Islet precursor cell (in vitro differentiated cells): ENCODE results near the gene RHEX.

Source experiments
- DNase-seq: peaks from one replicate; pipeline ENCODE4 v3.0.0-alpha.2; 2018

RHEX gene, protein sequence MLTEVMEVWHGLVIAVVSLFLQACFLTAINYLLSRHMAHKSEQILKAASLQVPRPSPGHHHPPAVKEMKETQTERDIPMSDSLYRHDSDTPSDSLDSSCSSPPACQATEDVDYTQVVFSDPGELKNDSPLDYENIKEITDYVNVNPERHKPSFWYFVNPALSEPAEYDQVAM

DNA sequence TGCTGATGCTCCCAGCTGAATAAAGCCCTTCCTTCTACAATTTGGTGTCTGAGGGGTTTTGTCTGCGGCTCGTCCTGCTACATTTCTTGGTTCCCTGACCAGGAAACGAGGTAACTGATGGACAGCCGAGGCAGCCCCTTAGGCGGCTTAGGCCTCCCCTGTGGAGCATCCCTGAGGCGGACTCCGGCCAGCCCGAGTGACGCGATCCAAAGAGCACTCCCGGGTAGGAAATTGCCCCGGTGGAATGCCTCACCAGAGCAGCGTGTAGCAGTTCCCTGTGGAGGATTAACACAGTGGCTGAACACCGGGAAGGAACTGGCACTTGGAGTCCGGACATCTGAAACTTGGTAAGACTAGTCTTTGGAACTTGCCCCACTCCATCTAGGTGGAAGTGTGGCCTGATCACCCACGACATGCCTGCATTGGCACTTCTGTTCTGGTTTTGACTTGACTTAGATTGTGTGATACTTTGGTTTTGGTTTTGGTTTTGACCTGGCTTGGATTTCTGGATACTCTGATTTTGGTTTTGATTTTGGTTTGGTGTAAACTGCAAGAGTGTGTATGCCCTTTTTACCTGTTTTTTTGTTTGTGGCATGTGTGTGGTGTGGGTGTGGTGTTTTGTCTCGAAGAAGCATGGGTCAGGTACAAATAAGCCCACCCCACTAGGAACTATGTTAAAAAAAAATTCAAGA is at the start of gene RHEX:
RHEX (plus strand) TSS at position 255 of the 692 bp plus-strand sequence. CDS start 44,656 bp downstream, outside the sequence.
- DNase-seq, result peak; percentile 52

DNA sequence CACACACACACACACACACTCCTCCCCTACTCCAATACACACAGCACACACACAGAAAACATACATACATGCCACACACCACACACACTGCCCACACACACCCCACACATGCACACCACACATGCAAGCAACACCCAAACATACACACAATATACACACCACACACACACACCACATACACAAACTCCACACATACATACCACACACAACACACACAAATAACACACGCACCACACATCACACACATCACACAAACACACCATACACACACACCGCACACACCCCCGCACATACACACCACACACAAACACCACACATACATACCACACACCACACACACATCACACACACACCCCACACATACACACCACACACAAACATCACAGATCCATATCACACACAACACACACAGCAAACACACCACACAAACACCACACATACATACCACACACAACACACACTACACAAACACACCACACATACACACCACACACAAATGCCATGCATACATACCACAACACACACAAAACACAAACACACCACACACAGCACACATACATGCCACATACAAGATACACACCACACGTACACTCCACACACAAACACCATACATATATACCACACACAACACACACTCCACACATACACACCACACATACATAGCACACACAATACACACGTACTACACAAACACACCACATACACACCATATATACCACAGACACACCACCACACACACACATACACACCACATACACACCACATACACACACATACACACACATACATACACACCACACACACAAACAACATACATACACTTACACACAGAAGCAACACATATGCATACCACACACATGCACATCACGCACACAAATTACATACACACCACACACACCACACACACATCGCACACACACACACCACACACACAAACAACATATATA is 48.8 kb upstream of the RHEX start:
- DNase-seq, result peak; percentile 13

DNA sequence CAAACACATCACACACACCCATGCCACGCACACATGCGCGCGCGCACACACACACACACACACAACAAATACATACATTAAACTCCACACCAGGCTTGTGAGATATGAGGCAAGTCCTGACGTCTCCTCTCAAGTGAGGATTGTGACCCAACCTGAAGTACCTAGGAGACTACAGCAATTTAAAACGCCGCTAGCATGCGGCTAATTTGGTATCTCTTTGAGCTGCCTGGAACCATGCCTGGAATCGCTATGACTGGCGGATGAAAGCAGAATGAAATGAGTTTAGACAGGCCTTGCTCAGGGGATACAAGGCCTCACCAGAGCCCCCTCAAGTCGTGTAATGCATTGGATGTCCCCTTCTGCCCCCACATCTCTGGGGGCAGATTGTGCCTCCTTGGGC is 48.1 kb upstream of the RHEX start:
- DNase-seq, result peak; percentile 43

DNA sequence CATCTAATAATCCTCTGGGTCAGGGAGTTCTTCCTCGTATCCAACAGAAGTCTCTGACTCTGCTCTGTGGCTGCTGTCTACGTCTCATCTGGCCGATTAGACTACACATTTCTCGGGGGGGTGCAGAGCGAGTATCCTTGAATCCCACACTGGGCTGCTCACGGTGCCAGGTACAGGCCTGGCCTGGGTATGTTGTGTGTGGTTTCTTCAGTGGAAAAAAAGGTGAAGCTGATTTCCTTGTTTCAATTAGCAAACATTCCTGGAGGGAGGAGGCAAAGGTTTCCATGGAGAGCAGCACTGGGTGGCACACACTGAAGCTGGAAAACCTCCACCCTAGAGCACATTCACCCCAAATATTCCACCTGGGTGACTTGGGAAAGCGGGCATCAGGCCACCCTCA is 47.7 kb upstream of the RHEX start:
- peak; percentile 47 for DNase-seq

DNA sequence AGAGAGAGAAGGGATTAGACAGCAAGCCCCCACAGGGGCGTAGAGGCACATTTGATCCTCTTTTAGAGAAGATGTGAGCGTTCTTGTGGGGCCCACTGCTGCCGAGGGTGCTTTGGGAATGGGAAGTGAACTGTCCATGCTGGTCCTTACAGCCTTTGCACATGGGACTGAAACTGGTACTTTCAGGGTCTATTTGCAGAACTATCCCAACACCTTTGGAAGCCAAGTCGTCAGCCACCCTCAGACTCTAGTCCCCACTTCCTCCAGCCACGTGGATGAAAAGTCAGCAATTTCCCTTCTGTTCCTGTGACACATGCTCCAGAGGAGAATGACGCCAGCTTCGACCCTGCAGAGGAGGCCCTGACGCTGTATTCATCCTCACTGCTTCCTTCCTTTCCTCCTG is 47.2 kb upstream of the RHEX start:
- peak; percentile 33 for DNase-seq

DNA sequence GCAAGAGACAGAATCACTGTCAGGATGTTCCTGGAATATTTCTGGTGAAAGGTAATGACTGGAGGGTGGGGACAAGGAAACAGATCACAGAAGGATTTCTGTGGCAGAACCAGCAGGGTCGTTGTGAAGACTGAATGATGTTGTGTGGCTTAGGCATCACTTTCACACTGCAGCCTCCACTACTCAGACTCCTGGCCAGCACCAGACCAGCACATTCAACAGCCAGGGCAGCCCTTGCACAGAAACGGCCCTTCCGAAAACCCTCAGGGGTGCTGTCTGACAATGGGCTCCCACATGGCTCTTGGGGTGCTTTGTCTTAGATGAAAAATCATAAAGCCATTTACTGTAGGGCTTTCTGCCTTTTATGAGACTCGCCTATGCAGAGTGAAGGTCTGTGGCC is 46.0 kb upstream of the RHEX start:
- peak; percentile 56 for DNase-seq

DNA sequence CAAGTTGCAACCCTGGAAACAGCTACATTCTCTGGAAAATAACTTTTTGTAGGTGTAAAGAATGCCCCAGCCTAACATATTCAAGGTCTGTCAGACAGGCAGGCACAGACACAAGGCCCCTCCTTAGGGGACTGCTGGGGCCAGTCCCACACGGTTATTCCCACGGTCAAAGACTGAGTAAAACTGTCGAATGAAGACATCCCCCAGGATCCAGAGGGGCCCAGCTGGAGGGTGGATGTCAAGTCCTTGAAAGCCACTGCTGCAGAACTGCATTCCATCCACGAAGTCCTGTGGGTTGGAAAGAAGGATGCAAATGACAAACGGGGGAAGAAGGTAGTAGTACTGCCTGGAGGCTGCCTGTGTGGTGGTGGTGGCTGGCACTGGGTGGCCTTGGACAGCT is 42.9 kb upstream of the RHEX start:
- peak; percentile 83 for DNase-seq

DNA sequence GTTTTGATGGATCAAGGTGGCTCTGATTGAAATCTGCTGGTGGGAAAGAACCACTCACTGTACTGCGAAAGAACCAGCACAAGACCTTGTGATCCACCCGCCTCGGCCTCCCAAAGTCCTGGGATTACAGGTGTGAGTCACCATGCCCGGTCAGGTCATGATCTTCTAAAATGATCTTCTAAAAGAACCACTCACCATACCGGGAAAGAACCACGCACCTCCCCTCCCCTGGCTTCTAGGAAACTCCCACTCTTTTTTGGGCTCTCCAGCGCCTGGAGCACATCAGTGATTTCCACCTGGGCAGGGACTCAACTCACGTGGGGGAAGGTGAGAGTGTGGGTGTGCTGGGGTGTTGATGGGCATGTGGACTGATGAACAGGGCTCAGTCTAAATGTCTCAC is 41.9 kb upstream of the RHEX start:
- DNase-seq, result no peak

DNA sequence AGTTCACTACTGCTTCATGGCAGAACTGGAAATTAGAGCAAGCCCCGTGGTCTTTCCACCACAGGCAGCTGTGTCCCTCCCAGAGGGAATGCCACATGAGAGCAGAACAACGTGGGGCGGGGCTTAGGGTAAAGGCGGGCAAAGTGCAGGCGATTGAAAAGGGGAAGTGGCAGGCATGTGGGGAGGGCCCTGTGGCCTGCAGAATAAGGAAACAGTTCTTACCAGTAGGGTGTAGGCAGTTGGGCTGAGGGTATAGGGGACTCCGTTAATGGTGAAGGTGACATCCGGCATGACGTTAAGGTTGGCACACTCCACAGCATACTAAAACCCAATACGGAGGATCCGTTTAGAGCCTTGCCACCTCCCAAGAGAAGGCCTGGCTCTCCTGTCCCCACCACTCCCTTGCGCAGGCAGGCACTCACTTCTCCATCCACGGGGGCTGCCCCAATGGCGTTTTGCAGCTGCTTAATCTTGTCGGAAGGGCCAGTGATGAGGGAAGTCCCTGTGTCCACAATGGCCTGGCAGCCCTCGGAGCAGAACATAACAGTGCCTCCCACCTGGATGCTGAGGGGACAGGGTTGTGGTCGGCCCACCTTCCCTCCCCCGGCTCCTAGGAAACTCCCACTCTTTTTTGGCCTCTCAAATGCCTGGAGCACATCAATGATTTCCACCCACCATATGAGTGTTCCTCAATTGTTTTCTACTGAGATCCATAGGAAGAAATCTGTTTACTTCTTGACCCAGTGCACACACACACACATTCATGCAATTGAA is 40.7 kb upstream of the RHEX start:
- peak; percentile 50 for DNase-seq

DNA sequence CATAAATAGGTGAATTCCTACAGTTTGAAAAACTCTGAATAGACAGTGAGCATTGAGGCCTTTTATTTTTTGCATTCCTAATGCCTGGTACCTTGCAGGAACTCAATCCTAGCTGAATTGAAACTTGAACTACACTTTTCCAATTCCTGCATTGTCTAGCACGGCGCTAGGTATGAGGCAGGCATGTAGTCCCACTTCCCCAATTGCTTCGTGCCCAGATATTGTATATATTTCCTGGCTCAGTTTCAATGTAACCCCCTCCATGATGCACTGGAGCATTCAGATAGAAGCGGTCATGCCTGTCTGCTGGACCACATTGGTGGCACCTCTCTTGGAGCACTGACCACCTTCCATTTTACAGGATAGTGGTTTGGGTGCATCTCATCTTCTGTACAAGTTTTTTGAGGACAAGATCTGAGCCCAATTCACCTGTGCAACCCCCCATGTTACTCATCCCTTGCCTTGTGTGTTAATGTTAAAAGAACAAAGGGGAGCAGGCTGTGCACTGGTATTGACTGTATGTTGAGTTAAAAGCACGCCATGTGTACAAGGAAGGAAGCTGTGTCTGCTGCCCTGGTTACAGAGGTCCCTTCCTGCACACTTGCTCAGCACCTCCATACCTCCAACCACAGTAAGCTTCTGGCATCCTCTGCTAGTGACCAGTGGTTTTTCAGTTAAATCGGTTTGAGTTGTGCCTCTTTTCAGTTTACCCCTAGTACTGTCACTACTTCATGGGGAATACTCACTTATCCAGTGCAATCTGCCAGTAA is 39.8 kb upstream of the RHEX start:
- peak; percentile 27 for DNase-seq

DNA sequence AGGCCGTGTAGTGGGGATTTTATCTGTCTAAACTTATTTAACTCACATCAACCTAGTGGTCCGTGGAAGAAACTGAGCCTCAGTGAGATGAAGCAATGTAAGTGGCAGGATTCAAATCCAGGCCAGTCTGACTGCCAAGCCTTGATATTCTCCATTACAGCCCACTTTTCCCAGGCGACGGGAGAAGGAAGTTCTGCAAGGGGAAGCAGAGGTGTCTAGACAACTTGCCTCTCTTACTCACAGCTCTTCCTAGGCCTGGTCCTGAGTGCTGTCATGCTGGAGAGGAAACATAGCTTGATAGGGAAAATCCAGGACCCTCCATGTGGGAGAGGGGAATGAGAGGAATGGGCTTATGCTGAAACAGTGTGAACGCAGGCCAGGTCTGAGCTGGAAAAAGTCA is 38.4 kb upstream of the RHEX start:
- DNase-seq, result peak; percentile 63

DNA sequence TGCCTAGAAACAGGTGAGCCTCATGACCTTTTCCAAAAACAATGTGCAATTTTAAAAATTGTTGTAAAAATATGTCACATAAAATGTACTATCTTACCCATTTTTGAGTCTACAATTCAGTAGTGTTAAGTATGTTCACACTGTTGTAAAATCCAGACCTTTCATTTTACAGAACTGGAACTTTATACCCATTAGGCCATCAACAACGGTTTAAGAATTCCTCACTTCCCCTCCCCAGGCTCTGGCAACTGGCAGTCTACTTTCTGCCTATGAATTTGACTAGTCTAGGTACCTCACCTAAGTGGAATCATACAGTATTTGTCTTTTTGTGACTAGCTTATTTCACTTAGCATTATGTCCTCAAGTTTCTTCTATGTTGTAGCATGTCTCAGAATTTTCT is 37.9 kb upstream of the RHEX start:
- DNase-seq, result no peak

DNA sequence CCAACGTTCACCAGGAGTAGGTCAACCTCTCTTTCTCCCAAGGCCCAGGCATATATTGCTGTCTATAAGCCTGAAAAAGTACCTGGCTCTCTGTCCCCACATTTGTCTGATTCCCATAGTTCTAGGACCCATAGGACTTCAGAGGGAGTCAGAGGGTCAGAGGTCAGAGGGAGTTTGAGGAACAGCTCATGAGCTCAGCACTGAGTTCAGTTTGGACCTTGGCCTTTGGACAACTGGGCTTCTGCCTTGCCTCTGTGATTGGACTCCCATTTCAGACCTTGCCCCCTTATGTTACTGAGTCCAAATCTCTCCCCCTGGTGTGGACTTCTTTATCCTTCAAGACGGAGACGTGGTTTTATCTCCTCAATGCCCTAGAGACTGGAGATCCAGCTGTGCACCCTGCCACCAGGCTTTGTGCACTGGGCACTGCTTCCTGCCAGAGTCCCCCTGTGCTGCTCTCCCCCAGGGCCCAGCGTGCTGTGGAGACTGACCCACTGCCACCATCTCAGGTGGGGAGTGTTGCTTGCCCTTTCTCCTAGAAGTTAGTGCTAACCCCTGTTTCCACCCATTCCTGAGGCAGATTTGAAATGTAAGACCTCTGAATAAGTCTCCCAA is 32.5 kb upstream of the RHEX start:
- no peak for DNase-seq

DNA sequence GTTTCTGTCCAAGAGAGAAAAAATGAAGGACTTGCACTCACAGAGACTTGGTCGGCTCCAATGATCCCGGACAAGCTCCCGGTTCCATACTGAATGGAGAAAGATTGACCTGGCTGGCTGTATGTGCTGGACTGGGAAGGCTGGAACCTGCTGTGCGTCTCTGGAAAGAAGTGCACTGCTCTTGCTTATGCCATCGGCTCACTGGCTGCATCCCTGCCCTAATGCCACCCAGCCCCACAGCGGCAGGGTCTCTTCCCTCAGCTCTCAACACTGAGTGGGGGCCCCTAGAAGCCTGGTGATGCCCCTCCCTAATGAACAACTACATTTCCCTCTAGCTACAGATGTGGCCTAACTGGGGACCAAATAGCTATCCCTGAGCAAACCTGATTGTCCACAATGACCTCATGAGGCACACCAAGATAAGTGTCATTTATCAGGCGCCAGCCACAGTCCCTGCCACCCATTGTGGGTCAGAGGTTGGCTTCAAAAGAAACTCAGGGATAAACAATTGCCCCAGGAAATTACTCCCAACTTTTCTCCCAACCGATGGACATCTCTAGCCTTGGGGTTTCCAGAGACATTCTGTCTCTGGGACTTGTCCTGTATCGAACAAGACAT is 31.9 kb upstream of the RHEX start:
- no peak for DNase-seq

DNA sequence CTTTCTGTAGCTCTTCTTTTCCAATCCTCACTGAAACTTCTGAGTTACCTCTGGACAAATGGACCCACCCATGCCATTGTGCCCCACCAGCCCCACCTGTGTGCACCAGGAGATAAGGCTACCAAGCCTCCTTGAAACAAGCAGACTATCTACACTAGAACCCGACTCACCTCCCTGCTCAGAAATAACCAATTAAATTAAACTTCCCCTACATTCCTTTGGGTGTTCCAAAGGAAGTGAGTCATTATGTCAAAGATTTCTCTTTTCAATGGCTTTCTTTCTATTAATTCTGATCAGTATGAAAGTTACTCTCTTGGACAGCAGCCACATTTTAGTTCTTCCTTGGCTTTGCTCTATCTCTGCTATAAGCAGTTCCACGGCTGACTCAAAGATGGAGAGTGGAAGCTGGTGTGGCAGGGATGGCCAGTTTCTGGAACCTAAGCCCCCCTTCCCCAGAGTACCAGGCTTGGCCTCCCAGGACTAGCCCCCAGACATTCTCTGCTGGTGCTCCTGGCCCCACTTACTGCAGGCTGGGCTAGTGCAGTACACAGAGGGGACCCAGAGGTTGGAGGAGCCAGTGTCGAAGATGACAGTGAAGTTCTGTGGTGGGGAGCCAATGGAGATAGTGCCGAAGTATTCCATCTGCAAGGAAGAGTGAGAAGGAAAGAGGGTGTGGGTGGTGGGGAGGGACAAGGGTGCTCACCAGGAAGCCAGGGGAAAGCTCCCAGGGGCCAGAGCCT is 31.2 kb upstream of the RHEX start:
- no peak for DNase-seq

DNA sequence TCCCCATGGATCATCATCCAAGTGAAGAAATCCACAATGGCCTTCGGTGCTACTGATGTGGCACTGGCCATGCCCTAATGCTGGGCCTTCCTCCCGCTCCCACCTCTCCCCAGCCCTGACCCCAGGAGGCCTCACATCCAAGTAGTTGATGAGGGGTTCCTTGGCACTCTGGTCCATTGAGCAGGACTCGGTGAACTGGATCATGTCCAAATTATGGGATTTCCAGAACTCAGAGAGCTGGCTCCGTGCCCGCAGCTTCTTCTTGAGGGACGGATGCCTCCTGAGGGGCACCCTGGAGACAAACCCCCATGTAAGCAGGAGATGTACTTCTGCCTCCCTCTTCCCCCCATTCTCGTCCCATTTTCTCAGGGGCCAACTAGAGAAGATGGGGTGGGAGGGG is 30.2 kb upstream of the RHEX start:
- no peak for DNase-seq

DNA sequence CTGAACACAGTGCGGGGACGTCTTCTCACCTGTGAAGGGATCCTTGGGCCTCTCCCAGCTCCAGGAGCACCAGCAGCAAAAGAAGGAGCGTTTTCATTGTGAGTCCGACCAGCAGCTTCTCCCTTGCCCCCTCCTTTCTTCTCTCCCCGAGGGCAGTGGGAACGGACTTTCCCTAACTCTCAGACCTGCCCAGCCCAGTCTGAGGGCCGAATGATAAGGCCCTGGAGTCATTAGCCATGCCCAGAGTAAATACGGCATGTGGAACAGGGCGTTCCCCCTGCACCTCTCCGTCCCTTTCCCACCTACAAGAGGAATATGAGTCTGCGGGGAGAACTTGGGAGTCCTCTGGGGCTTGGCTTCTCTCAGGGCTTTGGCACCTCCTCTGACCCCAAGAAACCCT is 29.3 kb upstream of the RHEX start, which contains the start of gene CTSE:
CTSE (minus strand) TSS at position 201 of the 400 bp plus-strand sequence; CDS start at position 97, 104 bp downstream.
- no peak for DNase-seq

DNA sequence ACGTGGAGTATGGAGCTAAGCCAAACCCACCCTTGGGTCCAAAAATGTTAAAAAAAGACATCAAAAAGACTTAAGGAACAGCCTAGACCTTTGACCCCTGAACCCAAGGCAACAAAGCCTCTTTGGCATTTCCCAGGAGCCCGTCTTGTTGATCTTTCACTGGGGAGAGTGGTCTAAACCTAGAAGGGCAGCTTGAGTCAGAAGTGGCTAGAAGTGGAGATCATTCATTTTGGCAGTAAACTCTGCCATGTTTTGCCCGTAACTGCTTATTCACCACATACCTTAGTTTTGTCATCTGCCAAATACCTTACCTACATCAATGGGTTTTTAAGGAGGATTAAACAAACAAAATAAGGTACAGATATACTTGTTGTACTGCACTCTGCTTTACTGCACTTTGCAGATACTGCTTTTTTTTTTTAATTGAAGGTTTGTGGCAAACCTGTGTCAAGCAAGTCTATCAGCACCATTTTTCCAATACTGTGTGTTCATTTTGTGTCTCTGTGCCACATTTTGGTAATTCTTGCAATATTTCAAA is 27.6 kb upstream of the RHEX start:
- DNase-seq, result no peak

DNA sequence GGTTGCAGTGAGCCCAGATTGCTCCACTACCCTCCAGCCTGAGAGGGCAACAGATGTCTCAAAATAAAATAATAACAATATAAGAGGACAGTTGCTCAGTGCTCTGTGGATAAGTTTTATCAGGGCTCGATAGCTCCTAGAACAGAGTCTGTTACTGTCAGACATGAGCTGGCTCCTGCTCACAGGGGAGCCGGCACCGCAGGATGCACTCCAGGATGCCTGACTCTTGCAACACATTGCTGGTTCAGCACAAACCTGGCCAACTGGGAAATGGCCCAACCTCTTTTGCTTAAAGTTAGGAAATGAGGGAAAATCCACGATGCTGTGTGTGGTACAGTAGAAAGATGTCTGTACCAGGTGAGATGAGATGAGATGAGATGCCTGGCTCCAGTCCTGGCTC is 23.5 kb upstream of the RHEX start:
- no peak for DNase-seq

DNA sequence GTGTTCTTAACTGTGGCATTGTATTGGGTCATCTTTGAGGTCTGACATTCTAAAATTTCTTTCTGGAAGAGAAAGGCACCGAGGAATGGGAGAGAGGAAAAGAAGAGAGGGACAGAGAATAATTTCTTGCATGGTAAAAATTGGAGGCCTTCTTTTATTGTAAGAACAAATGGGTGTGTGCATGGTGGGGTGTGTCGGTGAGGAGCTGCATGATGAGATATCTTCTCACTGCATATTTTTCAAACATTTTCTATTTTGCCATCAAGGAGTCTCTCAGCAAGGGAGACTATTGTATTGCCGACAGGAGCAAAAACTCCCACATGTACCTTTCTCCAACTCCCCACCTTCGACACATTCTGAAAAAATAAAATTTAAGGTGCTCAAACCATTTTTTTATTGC is 22.8 kb upstream of the RHEX start:
- no peak for DNase-seq
